Thyroid gland (tissue), 4 donors: ENCODE measurements around the gene SF3B2.

Experiments used
- POLR2A ChIP-seq, 2 donors: fragments of 450-650 bp; IDR thresholded peaks; one replicate each; pipeline ENCODE4 v1.6.1; 2017; ENCODE audit warnings: antibody characterized with exemption in 2 of 2, mild to moderate bottlenecking in 2 of 2, moderate library complexity in 1 of 2
- TF ChIP-seq, protein P1 (sequence below), 6 experiments: fragments of 200-600 bp in 3 of 6; fragments of 450-650 bp in 3 of 6; sonication (generic) in 3 of 6; IDR thresholded peaks; one replicate each; pipeline ENCODE4 v1.5.1; 2016 to 2019; ENCODE audit warnings: antibody characterized with exemption in 6 of 6, mild to moderate bottlenecking in 2 of 6, inconsistent platforms in 1 of 6, moderate library complexity in 1 of 6

DNA sequence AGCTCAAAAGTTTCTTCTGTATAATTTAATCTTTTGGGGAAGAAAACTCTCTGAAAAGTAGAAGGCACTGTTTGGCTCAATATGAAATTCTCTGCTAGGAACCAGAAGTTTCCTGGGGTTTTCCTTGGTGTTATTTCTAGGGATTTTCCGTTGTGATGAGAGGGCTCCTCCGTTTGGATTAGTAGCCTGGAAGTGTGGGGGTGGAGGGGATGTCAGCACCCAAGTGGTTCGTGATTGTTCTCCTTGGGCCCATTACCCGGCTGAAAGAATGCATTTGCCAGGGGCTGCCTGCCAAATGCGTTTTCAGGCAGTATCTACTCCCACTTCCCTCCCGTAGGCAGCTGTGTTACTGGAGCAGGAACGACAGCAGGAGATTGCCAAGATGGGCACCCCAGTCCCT, 4.3 kb downstream of the SF3B2 start:
- TF ChIP-seq, protein P1, sequence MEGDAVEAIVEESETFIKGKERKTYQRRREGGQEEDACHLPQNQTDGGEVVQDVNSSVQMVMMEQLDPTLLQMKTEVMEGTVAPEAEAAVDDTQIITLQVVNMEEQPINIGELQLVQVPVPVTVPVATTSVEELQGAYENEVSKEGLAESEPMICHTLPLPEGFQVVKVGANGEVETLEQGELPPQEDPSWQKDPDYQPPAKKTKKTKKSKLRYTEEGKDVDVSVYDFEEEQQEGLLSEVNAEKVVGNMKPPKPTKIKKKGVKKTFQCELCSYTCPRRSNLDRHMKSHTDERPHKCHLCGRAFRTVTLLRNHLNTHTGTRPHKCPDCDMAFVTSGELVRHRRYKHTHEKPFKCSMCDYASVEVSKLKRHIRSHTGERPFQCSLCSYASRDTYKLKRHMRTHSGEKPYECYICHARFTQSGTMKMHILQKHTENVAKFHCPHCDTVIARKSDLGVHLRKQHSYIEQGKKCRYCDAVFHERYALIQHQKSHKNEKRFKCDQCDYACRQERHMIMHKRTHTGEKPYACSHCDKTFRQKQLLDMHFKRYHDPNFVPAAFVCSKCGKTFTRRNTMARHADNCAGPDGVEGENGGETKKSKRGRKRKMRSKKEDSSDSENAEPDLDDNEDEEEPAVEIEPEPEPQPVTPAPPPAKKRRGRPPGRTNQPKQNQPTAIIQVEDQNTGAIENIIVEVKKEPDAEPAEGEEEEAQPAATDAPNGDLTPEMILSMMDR (IDR thresholded peaks at IDR 0.05), result no peak
- TF ChIP-seq POLR2A (IDR thresholded peaks at IDR 0.05), result no peak
